H1 (cell line): Measurements from ENCODE around the gene COL6A1. TPM values are rescaled to one million over a fixed set of nuclear protein-coding genes. Genes with fewer than 3 reads are reported as not detected.
A peak's percentile ranks its signal among the peaks of the same experiment; 100 is the strongest.

Source experiments
- CTCF ChIA-PET: fragments of 300-600 bp; sonication (Branson Sonifier 250); formaldehyde crosslinking; loops from one replicate; lab custom pipeline; 2021; ENCODE audit not compliant: partially characterized antibody; lab: Charles Lee
- POLR2A ChIA-PET: fragments of 300-600 bp; sonication (Branson Sonifier 250); formaldehyde crosslinking; loops from one replicate; lab custom pipeline; 2021; ENCODE audit warnings: inconsistent platforms; ENCODE audit not compliant: partially characterized antibody; lab: Charles Lee
- DNase-seq, 2 experiments: peaks; one replicate each; pipeline versions ENCODE4 v3.0.0 to v3.0.0-alpha.2; 2010 to 2022; ENCODE audit warnings: low spot score in 2 of 2, low read depth in 1 of 2, mixed read lengths in 1 of 2
- FAIRE-seq: peaks from 2 replicates; lab custom pipeline; 2011; peaks lifted over from hg19 to GRCh38; lab: Jason Lieb, UNC
- H2AFZ ChIP-seq: 2 replicates; pipeline ENCODE4 v1.8.1; 2012; ENCODE audit warnings: low read length, inconsistent platforms
- H2AK5ac ChIP-seq: 2 replicates; pipeline ENCODE4 v1.6.1; 2013; ENCODE audit warnings: low read depth, low read length
- H2BK120ac ChIP-seq: replicated peaks from 2 replicates; pipeline ENCODE3; 2013; ENCODE audit warnings: low read depth, low read length, inconsistent platforms
- H2BK12ac ChIP-seq: 2 replicates; pipeline ENCODE4 v1.6.1; 2013; ENCODE audit warnings: low read depth, low read length
- H2BK15ac ChIP-seq: 2 replicates; pipeline ENCODE4 v1.6.1; 2013; ENCODE audit warnings: low read length
- H2BK20ac ChIP-seq: 2 replicates; pipeline ENCODE4 v1.6.1; 2013; ENCODE audit warnings: low read length
- H2BK5ac ChIP-seq: 2 replicates; pipeline ENCODE4 v1.6.1; 2013; ENCODE audit warnings: low read depth, low read length
- H3K14ac ChIP-seq: 2 replicates; pipeline ENCODE4 v1.6.1; 2013; ENCODE audit warnings: inconsistent platforms; ENCODE audit not compliant: insufficient read length
- H3K18ac ChIP-seq: 2 replicates; pipeline ENCODE4 v1.6.1; 2013; ENCODE audit warnings: low read length; ENCODE audit errors: extremely low read depth
- H3K23ac ChIP-seq: 2 replicates; pipeline ENCODE4 v1.6.1; 2013; ENCODE audit warnings: inconsistent platforms; ENCODE audit not compliant: insufficient read length
- H3K23me2 ChIP-seq: 2 replicates; pipeline ENCODE4 v1.6.1; 2013; ENCODE audit warnings: low read depth, low read length
- H3K27ac ChIP-seq: 2 replicates; pipeline ENCODE4 v1.6.1; 2011; ENCODE audit warnings: low read depth, low read length, inconsistent platforms
- H3K27me3 ChIP-seq, 4 experiments: replicated peaks in 1 of 4; 1 replicate in 1 of 4; 2 replicates in 3 of 4; pipeline versions ENCODE4 v1.6.1 to v1.8.1; 2011 to 2013; ENCODE audit warnings: low read length in 3 of 4, mild to moderate bottlenecking in 3 of 4, inconsistent platforms in 2 of 4, mixed read lengths in 2 of 4, moderate library complexity in 1 of 4; ENCODE audit not compliant: control insufficient read depth in 3 of 4, insufficient read depth in 3 of 4; ENCODE audit errors: extremely low read depth in 1 of 4
- H3K36me3 ChIP-seq, 4 experiments: 2 replicates each; pipeline versions ENCODE4 v1.6.1 to v1.8.1; 2011 to 2013; ENCODE audit warnings: mild to moderate bottlenecking in 4 of 4, low read length in 3 of 4, moderate library complexity in 2 of 4, control low read depth in 1 of 4, inconsistent platforms in 1 of 4; ENCODE audit not compliant: insufficient read depth in 4 of 4, control insufficient read depth in 2 of 4
- H3K4ac ChIP-seq: replicated peaks from 2 replicates; pipeline ENCODE3; 2013; ENCODE audit warnings: low read length, low read depth, mixed read lengths, inconsistent platforms; ENCODE audit not compliant: insufficient read length
- H3K4me1 ChIP-seq, 4 experiments: replicated peaks in 1 of 4; 1 replicate in 1 of 4; 2 replicates in 3 of 4; pipeline versions ENCODE4 v1.6.1 to v1.8.1; 2011 to 2013; ENCODE audit warnings: low read length in 3 of 4, inconsistent platforms in 2 of 4, mixed read lengths in 1 of 4; ENCODE audit not compliant: insufficient read depth in 4 of 4, control insufficient read depth in 3 of 4
- H3K4me2 ChIP-seq, 2 experiments: 2 replicates each; pipeline versions ENCODE4 v1.6.1 to v1.8.1; 2011 to 2013; ENCODE audit warnings: low read depth in 2 of 2, low read length in 2 of 2, control low read depth in 1 of 2, inconsistent platforms in 1 of 2, mild to moderate bottlenecking in 1 of 2; ENCODE audit not compliant: insufficient read depth in 1 of 2
- H3K4me3 ChIP-seq, 4 experiments: fragments of 200-600, 300-600 bp in 1 of 4; sonication (generic), shearing (Covaris generic), sonication (Bioruptor Twin) in 1 of 4; 2 replicates each; pipeline versions ENCODE4 v1.5.1 to v1.8.1; 2011 to 2016; ENCODE audit warnings: low read length in 4 of 4, low read depth in 3 of 4, control low read depth in 2 of 4, inconsistent platforms in 2 of 4, mild to moderate bottlenecking in 2 of 4, mixed read lengths in 1 of 4, moderate library complexity in 1 of 4; ENCODE audit not compliant: insufficient read depth in 2 of 4; ENCODE audit errors: extremely low read depth in 1 of 4
- H3K56ac ChIP-seq: replicated peaks from 2 replicates; pipeline ENCODE3; 2013; ENCODE audit warnings: low read depth, mild to moderate bottlenecking, mixed read lengths, low read length, inconsistent platforms; ENCODE audit not compliant: insufficient read length
- H3K79me1 ChIP-seq: 2 replicates; pipeline ENCODE4 v1.6.1; 2013; ENCODE audit warnings: low read depth, low read length, control low read depth
- H3K79me2 ChIP-seq, 2 experiments: 2 replicates each; pipeline versions ENCODE4 v1.6.1 to v1.8.1; 2012 to 2013; ENCODE audit warnings: low read length in 2 of 2, mild to moderate bottlenecking in 2 of 2, inconsistent platforms in 1 of 2; ENCODE audit not compliant: insufficient read depth in 2 of 2, control insufficient read depth in 1 of 2
- H3K9ac ChIP-seq, 4 experiments: replicated peaks in 1 of 4; 1 replicate in 1 of 4; 2 replicates in 3 of 4; pipeline versions ENCODE4 v1.6.1 to v1.8.1; 2011 to 2013; ENCODE audit warnings: low read depth in 3 of 4, low read length in 3 of 4, control low read depth in 2 of 4, mild to moderate bottlenecking in 2 of 4, moderate library complexity in 2 of 4, inconsistent platforms in 1 of 4; ENCODE audit errors: extremely low read depth in 1 of 4
- H3K9me3 ChIP-seq, 2 experiments: 2 replicates each; pipeline versions ENCODE4 v1.6.1 to v1.8.1; 2012 to 2013; ENCODE audit warnings: mild to moderate bottlenecking in 2 of 2, moderate library complexity in 2 of 2, control low read depth in 1 of 2, inconsistent platforms in 1 of 2, low read depth in 1 of 2, low read length in 1 of 2, mixed read lengths in 1 of 2; ENCODE audit not compliant: insufficient read depth in 2 of 2
- H4K20me1 ChIP-seq, 2 experiments: replicated peaks in 1 of 2; 2 replicates each; pipeline versions ENCODE3 to v1.8.1; 2011 to 2013; ENCODE audit warnings: inconsistent platforms in 2 of 2, low read length in 2 of 2, mild to moderate bottlenecking in 1 of 2; ENCODE audit not compliant: insufficient read depth in 2 of 2, control insufficient read depth in 1 of 2
- H4K5ac ChIP-seq: 2 replicates; pipeline ENCODE4 v1.6.1; 2013; ENCODE audit warnings: low read length, low read depth, mixed read lengths, inconsistent platforms; ENCODE audit not compliant: insufficient read length
- H4K8ac ChIP-seq: 2 replicates; pipeline ENCODE4 v1.8.0; 2013; ENCODE audit warnings: mild to moderate bottlenecking, moderate library complexity, low read length, inconsistent platforms; ENCODE audit not compliant: insufficient read depth; ENCODE audit errors: extremely low read depth
- H4K91ac ChIP-seq: replicated peaks from 2 replicates; pipeline ENCODE3; 2013; ENCODE audit warnings: low read length, mixed read lengths, inconsistent platforms; ENCODE audit not compliant: insufficient read length
- CHD2 ChIP-seq: IDR thresholded peaks from 2 replicates; pipeline ENCODE4 v1.6.1; 2012; ENCODE audit warnings: low read length, improper control_type of control experiment
- CTBP2 ChIP-seq: IDR thresholded peaks from 2 replicates; pipeline ENCODE4 v1.7.0; 2011; ENCODE audit warnings: borderline replicate concordance, mild to moderate bottlenecking, moderate library complexity, mixed read lengths, low read length; ENCODE audit not compliant: insufficient read depth, insufficient read length
- GTF2F1 ChIP-seq: IDR thresholded peaks from 2 replicates; pipeline ENCODE4 v1.6.1; 2012; ENCODE audit warnings: low read depth, low read length, improper control_type of control experiment, borderline replicate concordance
- JUN ChIP-seq: IDR thresholded peaks from 2 replicates; pipeline ENCODE4 v1.6.1; 2011; ENCODE audit warnings: low read depth, mild to moderate bottlenecking, improper control_type of control experiment, low read length
- POLR2A ChIP-seq, 2 experiments: IDR thresholded peaks; 1 replicate in 1 of 2; 2 replicates in 1 of 2; pipeline ENCODE4 v1.6.1; 2011; ENCODE audit warnings: low read depth in 2 of 2, low read length in 2 of 2, mild to moderate bottlenecking in 2 of 2; ENCODE audit errors: control extremely low read depth in 1 of 2
- RAD21 ChIP-seq, 2 experiments: IDR thresholded peaks in 1 of 2; conservative IDR thresholded peaks in 1 of 2; 2 replicates each; pipeline ENCODE4 v1.6.1; 2011; ENCODE audit warnings: low read depth in 2 of 2, low read length in 2 of 2, improper control_type of control experiment in 1 of 2, inconsistent platforms in 1 of 2, mild to moderate bottlenecking in 1 of 2, moderate library complexity in 1 of 2
- RBBP5 ChIP-seq: IDR thresholded peaks from 2 replicates; pipeline ENCODE4 v1.7.1; 2012; ENCODE audit warnings: low read depth, mild to moderate bottlenecking, inconsistent platforms, low read length, moderate library complexity, borderline replicate concordance
- RNF2 ChIP-seq: fragments of 200-900, 300-1000 bp; sonication (generic); IDR thresholded peaks from 2 replicates; pipeline ENCODE4 v1.7.1; 2016; ENCODE audit warnings: borderline replicate concordance, low read depth, mild to moderate bottlenecking, antibody characterized with exemption, low read length; ENCODE audit not compliant: poor library complexity, severe bottlenecking; ENCODE audit errors: missing control alignments
- TAF1 ChIP-seq: IDR thresholded peaks from 2 replicates; pipeline ENCODE4 v1.6.1; 2011; ENCODE audit warnings: mild to moderate bottlenecking, low read depth, low read length
- TAF7 ChIP-seq: optimal IDR thresholded peaks from 2 replicates; pipeline ENCODE3; 2011; ENCODE audit warnings: low read depth, mild to moderate bottlenecking, inconsistent platforms, low read length, moderate library complexity, borderline replicate concordance
- TBP ChIP-seq: IDR thresholded peaks from 2 replicates; pipeline ENCODE4 v1.6.1; 2011; ENCODE audit warnings: low read depth, low read length, improper control_type of control experiment
- WGBS, 2 experiments: shearing (Covaris generic) in 1 of 2; methylation state at CpG; one replicate each; pipeline versions ENCODE4 v1.1.6 to v1.1.7; 2013 to 2015; ENCODE audit warnings: low lambda C conversion rate in 2 of 2, mixed read lengths in 2 of 2, inconsistent platforms in 1 of 2, low coverage in 1 of 2, missing lambda C conversion rate in 1 of 2; ENCODE audit not compliant: insufficient replicate concordance in 2 of 2, insufficient coverage in 1 of 2, insufficient read length in 1 of 2; ENCODE audit errors: extremely low coverage in 1 of 2, missing lambda C conversion rate in 1 of 2; 5-methylcytosine and 5-hydroxymethylcytosine counted together
- polyA plus RNA-seq, 7 experiments: library from polyadenylated mRNA; depleted of rRNA in 3 of 7; stranded (reverse) in 5 of 7; unstranded in 2 of 7; fragments of >200 nt in 5 of 7; fragments of 200-250 nt in 2 of 7; gene quantifications; 1 replicate in 5 of 7; 2 replicates in 1 of 7; 4 replicates in 1 of 7; pipeline versions ENCODE4 v1.2.1 to v1.2.3, GENCODE V29; 2011 to 2013; ENCODE audit warnings: missing spikeins in 2 of 7, mixed read lengths in 2 of 7
- total RNA-seq: library from RNA; stranded (reverse); fragmentation: NEBNext Ultra II Directional; extraction: Animal tissue kit (Norgen Biotek cat#: 25700); gene quantifications from 2 replicates; pipeline ENCODE4 v1.2.1, GENCODE V29; 2021
- TF ChIP-seq, protein P1 (sequence below): IDR thresholded peaks from 2 replicates; pipeline ENCODE4 v1.6.1; 2011; ENCODE audit warnings: low read depth, mild to moderate bottlenecking, low read length; ENCODE audit not compliant: insufficient read depth

COL6A1 gene
- total and polyA plus RNA-seq, 2 of the 8 experiments (the other 6 are each of a cell fraction or from before 2014, with no cell fraction given) = 100 to 115 TPM

DNA sequence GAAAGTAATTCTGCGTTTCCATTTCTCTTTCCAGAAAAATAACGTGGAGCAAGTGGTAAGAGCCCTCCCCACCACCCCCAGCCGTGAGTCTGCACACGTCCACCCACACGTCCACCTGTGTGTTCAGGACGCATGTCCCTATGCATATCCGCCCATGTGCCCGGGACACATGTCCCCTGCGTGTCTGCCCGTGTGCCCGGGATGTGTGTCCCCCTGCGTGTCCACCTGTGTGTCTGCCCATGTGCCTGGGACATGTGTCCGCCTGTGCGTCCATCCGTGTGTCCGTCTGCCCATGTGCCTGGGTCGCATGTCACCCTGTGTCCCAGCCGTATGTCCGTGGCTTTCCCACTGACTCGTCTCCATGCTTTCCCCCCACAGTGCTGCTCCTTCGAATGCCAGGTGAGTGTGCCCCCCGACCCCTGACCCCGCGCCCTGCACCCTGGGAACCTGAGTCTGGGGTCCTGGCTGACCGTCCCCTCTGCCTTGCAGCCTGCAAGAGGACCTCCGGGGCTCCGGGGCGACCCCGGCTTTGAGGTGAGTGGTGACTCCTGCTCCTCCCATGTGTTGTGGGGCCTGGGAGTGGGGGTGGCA, 5.6 kb downstream of the COL6A1 start:
- no peak overlapping the region for H3K23ac ChIP-seq
- peaks cover 7% of the 10 kb centered on the region; the same call in 1 of the 2 replicates for H3K23me2 ChIP-seq
- no peak overlapping the region for H2BK12ac ChIP-seq
- FAIRE-seq = no peak
- no peak overlapping the region for H3K27ac ChIP-seq
- H2BK15ac ChIP-seq = no peak overlapping the region
- POLR2A ChIA-PET = no interaction called here
- H3K9ac ChIP-seq = no peak overlapping the region
- no peak overlapping the region for H3K18ac ChIP-seq
- peaks cover 0 to 8% (median 5%) of the 10 kb centered on the region in 4 experiments; a peak in 5 of 7 replicates for H3K4me1 ChIP-seq
- H3K4me2 ChIP-seq = no peak overlapping the region
- H4K20me1 ChIP-seq = peaks cover 0 to 16% of the 10 kb centered on the region in 2 experiments
- no peak overlapping the region for H2AK5ac ChIP-seq
- no peak overlapping the region for H2AFZ ChIP-seq
- peaks cover 0 to 10% (median 3%) of the 10 kb centered on the region in 4 experiments; a peak in 3 of 7 replicates for H3K27me3 ChIP-seq
- H3K36me3 ChIP-seq = peaks cover under 1 to 47% (median 15%) of the 10 kb centered on the region in 4 experiments; a peak in 5 of 8 replicates
- H3K14ac ChIP-seq = no peak overlapping the region
- H3K4ac ChIP-seq = no peak overlapping the region
- CTCF ChIA-PET = no interaction called here
- no peak overlapping the region for H4K5ac ChIP-seq
- no peak overlapping the region for H2BK20ac ChIP-seq
- H3K79me2 ChIP-seq = 0 out of 4 replicates have a peak, but pooled peaks cover 0 to 4% of the 10 kb centered on the region in 2 experiments
- no peak overlapping the region for H3K4me3 ChIP-seq
- H2BK120ac ChIP-seq = no peak overlapping the region
- H4K8ac ChIP-seq = no peak overlapping the region
- no peak for DNase-seq
- H4K91ac ChIP-seq = no peak overlapping the region
- WGBS, 2 experiments = 94% methylated on average over 29 of the region's 29 CpGs; no CpG with 5 or more reads in 1 of the 2 experiments
- H3K79me1 ChIP-seq = peaks cover 4% of the 10 kb centered on the region; the same call in 1 of the 2 replicates
- peak overlapping the region; percentile 60; the same call in 1 of the 2 replicates for H2BK5ac ChIP-seq
- no peak overlapping the region for H3K56ac ChIP-seq
- no peaks in the 10 kb centered on the region for H3K9me3 ChIP-seq
- TF ChIP-seq CHD2 (no peak), RAD21 (IDR thresholded peaks at IDR 0.05 in 1 of 2, conservative IDR thresholded peaks at IDR 0.05 in 1 of 2; ENCODE audit: low read depth in 2 of 2, low read length in 2 of 2) (no peak), TAF1 (no peak), TBP (no peak), GTF2F1 (no peak), TAF7 (no peak), RBBP5 (no peak), JUN (no peak), CTBP2 (no peak), RNF2 (no peak), POLR2A (IDR thresholded peaks at IDR 0.05; ENCODE audit: control extremely low read depth in 1 of 2, low read depth in 2 of 2, low read length in 2 of 2) (no peak)
- TF ChIP-seq, protein P1, sequence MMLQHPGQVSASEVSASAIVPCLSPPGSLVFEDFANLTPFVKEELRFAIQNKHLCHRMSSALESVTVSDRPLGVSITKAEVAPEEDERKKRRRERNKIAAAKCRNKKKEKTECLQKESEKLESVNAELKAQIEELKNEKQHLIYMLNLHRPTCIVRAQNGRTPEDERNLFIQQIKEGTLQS = no peak
